ENCODE measurements around the gene PRDM12.

Gene PRDM12

DNA sequence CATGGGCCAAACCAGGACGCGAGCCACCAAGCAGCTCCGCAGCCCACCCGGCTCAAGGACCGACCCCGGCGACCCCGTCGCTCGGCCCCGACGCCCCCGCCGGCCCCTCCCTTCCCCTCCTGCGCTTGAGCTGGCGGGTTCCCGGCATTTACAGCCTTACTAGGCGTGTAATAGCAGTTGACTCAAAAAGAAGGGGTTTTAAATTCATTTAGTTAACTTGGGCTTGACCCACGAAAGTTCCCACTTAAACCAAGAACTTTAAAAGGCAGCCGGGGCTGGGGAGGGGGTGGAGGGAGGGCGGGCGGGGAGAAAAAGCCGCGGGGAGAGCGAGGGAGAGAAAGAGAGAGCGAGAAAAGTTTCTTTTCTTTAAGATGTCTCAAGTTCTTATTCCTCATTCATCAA is 636 bp downstream of the PRDM12 start:
- no peak overlapping the region for H3K4me3 ChIP-seq (ENCODE audit: low read depth, low read length)
- no peak for DNase-seq (ENCODE audit: low read depth)
- TF ChIP-seq, protein P1, sequence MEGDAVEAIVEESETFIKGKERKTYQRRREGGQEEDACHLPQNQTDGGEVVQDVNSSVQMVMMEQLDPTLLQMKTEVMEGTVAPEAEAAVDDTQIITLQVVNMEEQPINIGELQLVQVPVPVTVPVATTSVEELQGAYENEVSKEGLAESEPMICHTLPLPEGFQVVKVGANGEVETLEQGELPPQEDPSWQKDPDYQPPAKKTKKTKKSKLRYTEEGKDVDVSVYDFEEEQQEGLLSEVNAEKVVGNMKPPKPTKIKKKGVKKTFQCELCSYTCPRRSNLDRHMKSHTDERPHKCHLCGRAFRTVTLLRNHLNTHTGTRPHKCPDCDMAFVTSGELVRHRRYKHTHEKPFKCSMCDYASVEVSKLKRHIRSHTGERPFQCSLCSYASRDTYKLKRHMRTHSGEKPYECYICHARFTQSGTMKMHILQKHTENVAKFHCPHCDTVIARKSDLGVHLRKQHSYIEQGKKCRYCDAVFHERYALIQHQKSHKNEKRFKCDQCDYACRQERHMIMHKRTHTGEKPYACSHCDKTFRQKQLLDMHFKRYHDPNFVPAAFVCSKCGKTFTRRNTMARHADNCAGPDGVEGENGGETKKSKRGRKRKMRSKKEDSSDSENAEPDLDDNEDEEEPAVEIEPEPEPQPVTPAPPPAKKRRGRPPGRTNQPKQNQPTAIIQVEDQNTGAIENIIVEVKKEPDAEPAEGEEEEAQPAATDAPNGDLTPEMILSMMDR (IDR thresholded peaks at IDR 0.05; ENCODE audit: control insufficient read depth, extremely low read depth, insufficient read depth): no peak

DNA sequence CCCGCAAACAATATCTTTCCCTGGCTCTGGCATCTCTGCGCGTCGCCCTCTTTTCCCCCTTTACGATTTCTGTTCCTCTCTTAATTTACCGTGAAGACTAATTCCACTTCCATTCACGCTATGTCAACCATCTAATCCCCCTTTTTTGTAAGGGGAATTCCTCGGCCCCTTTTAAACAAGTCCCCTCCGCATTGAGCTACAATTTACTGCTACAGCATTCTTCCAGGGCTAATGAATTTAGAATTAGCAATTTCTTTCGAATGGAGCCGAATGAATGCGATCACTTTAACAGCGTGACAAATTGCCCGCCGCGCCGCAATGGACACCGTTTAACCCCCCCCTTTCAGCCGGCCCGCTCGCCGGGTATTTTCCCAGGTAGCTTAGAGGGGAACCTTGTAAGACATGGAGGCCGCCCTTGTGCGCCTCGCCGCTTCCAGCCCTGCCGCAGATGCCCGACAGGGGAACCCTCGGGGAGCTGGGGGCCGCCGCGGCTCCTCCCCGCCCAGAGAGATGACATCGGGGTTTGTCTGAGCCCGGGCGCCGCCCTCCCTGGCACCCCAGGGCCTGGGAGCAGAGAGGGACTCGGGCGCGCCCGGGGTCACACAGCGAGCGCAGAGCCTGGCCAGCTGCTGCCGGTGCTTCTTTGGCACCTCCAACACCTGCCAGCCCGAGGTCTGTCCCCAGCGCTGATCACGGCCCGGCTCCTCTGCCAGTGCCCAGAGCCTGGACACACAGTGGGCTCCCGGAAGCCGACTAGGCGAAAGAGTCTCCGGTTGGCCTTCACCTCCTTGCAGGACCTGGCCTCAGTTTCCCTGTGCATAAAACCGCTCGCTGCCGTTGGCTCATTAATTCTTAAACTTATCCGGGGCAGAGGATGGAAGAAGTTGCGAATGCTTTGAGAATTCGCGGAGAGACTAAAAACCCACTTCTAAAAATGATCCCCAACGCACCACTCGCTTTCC is 1.3 kb downstream of the PRDM12 start:
- no peak overlapping the region for H3K4me3 ChIP-seq (ENCODE audit: low read depth, low read length)

DNA sequence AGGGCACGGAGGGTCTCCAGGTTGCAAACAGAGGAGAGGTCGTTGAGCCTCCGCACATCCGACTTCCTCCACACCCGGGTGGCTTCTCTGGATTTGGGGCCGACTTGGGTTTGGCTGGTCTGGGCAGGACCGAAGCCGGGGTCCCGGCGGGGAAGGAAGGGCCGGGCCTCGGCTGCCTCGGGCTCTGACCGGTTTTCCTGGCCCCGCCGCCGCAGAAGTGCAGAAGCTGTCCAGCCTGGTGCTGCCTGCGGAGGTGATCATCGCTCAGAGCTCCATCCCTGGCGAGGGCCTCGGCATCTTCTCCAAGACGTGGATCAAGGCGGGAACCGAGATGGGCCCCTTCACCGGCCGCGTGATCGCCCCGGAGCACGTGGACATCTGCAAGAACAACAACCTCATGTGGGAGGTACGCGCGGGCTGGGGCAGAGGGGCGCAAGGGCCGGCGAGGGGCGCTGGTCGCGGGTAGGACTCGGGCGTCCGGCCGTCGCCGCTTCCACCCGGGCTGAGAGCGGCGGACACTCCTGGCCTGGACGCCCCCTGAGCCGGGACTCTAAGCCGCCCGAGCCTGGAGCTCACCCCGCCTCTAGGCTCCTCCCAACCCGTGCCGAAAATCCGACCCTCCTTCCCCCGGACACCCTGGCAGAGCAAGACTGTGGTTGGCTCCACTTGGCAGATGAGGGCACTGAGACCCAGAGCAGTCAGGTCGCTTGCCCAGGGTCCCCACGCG is 2.2 kb downstream of the PRDM12 start:
- no peak overlapping the region for H3K4me3 ChIP-seq (ENCODE audit: low read depth, low read length)
- TF ChIP-seq, protein P1 (IDR thresholded peaks at IDR 0.05; ENCODE audit: control insufficient read depth, extremely low read depth, insufficient read depth): no peak
- DNase-seq (ENCODE audit: low read depth): no peak

More for the DNA sequence above, 1.3 kb downstream of the PRDM12 start:
- no peak for DNase-seq (ENCODE audit: low read depth)
- TF ChIP-seq, protein P1 (IDR thresholded peaks at IDR 0.05; ENCODE audit: control insufficient read depth, extremely low read depth, insufficient read depth): no peak

DNA sequence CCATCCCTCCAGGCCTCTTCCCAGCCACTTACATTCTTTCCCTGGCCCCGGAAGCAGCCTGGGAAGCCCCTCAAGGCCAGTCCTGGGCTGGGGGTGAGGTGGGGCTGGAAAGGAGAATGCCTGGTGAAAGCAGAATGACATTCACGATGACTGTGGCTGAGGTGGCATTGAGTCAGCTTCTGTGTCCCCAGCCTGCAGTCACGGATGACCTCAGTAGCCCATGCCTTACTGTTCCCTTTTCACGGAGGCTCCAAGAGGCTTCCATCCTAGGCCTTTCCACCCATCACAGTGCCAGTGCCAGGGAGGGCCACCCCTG is 2.7 kb downstream of the PRDM12 start:
- H3K4me3 ChIP-seq (ENCODE audit: low read depth, low read length): no peak overlapping the region
- DNase-seq (ENCODE audit: low read depth): no peak
- TF ChIP-seq, protein P1 (IDR thresholded peaks at IDR 0.05; ENCODE audit: control insufficient read depth, extremely low read depth, insufficient read depth): no peak

DNA sequence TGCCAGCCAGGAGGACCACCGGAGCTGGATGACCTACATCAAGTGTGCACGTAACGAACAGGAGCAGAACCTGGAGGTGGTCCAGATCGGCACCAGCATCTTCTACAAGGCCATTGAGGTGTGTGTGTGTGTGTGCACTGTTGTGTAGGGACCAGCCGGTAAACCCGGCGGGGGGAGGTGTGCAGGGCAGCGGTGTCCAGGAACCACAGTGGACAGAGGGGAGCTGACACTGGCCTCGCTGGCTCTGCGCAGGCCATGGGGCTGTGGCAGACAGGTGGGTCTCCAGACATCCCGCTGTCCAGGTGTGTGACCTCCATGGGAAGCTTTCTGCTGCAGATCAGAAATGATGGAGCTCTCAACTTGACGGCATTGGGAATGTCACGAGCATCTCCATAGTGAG is 3.8 kb downstream of the PRDM12 start:
- no peak for DNase-seq (ENCODE audit: low read depth)
- TF ChIP-seq, protein P1 (IDR thresholded peaks at IDR 0.05; ENCODE audit: control insufficient read depth, extremely low read depth, insufficient read depth): no peak

DNA sequence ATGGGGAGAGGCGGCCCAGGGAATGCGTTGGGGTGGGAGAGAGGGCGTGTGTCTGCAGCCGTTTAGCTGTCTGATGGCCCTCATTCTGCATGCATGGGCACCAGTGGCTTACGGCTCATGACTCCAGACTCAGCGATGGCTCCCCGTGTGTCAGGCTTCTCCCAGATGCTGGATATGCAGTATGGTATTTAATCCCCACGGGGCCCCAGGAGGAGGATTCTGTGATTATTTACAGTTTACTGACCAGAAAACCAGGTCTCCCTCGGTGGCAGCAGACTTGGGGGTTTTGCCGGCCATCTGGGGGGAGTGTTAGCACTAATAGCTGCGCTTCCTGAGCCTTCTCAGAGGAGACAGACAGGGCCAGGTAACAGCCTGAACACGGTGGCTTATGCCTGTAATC is 4.3 kb downstream of the PRDM12 start:
- DNase-seq (ENCODE audit: low read depth): no peak
- TF ChIP-seq, protein P1 (IDR thresholded peaks at IDR 0.05; ENCODE audit: control insufficient read depth, extremely low read depth, insufficient read depth): no peak
- H3K4me3 ChIP-seq (ENCODE audit: low read depth, low read length): no peak overlapping the region

More for the DNA sequence above, 3.8 kb downstream of the PRDM12 start:
- H3K4me3 ChIP-seq (ENCODE audit: low read depth, low read length): no peak overlapping the region

Data from LNCaP clone FGC (cell line).